T-helper 17 cell (primary cell): ENCODE data around the gene FOXD2. TPM values are rescaled to one million over a fixed set of nuclear protein-coding genes. Genes with fewer than 3 reads are reported as not detected.
A peak's percentile ranks its signal among the peaks of the same experiment; 100 is the strongest.

ENCODE experiments used
- ATAC-seq: fragments of 150-1000 bp; cut with Tn5 transposase; 2 replicates; pipeline ENCODE4 v1.10.0; 2021; ENCODE audit warnings: mild to moderate bottlenecking, moderate library complexity
- DNase-seq, 3 donors: peaks; one replicate each; pipeline versions ENCODE4 v3.0.0 to v3.0.0-alpha.2; 2020 to 2021
- H3K9me3 ChIP-seq: one replicate; pipeline ENCODE4 v1.7.0; 2013; ENCODE audit warnings: low read length, mild to moderate bottlenecking; ENCODE audit not compliant: control insufficient read depth, poor library complexity, severe bottlenecking
- H3K27ac Mint-ChIP-seq: one replicate; pipeline ENCODE4 v1.8.0; 2022; ENCODE audit warnings: mild to moderate bottlenecking, moderate library complexity, mixed read lengths
- H3K27me3 Mint-ChIP-seq: one replicate; pipeline ENCODE4 v1.8.0; 2022; ENCODE audit warnings: mixed read lengths
- H3K36me3 Mint-ChIP-seq: one replicate; pipeline ENCODE4 v1.8.0; 2022; ENCODE audit warnings: low read depth, mixed read lengths
- H3K4me1 Mint-ChIP-seq: one replicate; pipeline ENCODE4 v1.8.0; 2022; ENCODE audit warnings: mild to moderate bottlenecking, mixed read lengths
- H3K4me3 Mint-ChIP-seq: one replicate; pipeline ENCODE4 v1.8.0; 2022; ENCODE audit warnings: mild to moderate bottlenecking, moderate library complexity, mixed read lengths
- total RNA-seq, 4 donors: library from RNA in 2 of 4; stranded (reverse) in 2 of 4; gene quantifications; one replicate each; pipeline ENCODE4 v1.2.3 and lab custom pipeline; 2022 to 2026

FOXD2 gene
- total RNA-seq, 2 donors from 2014 or later: 0.37 to 0.44 TPM

GRCh38 chr1:47439017-47439818, 1.4 kb downstream of the FOXD2 start:
- H3K4me1 Mint-ChIP-seq: peaks cover 22% of the 10 kb centered on the region
- DNase-seq: no peak
- H3K9me3 ChIP-seq: no peaks in the 10 kb centered on the region
- peak overlapping the region; percentile 84 for H3K4me3 Mint-ChIP-seq
- H3K27ac Mint-ChIP-seq: no peak overlapping the region
- H3K27me3 Mint-ChIP-seq: no peaks in the 10 kb centered on the region
- no peaks in the 10 kb centered on the region for H3K36me3 Mint-ChIP-seq
- no peak for ATAC-seq

- DNase-seq (no peak), ATAC-seq (no peak)
- Mint-ChIP-seq H3K36me3 (no peaks in the 10 kb centered on the region), H3K27ac (no peak overlapping the region), H3K4me1 (peaks cover 21% of the 10 kb centered on the region), H3K27me3 (no peaks in the 10 kb centered on the region), H3K4me3 (peak overlapping the region; percentile 39)
- H3K9me3 ChIP-seq: no peaks in the 10 kb centered on the region
These were observed 2.2 kb downstream of the FOXD2 start for GRCh38 chr1:47439819-47440598.

- DNase-seq: no peak
- H3K9me3 ChIP-seq: no peaks in the 10 kb centered on the region
- H3K4me1 Mint-ChIP-seq: peaks cover 21% of the 10 kb centered on the region
- H3K4me3 Mint-ChIP-seq: no peak overlapping the region
- H3K27me3 Mint-ChIP-seq: no peaks in the 10 kb centered on the region
- H3K27ac Mint-ChIP-seq: no peak overlapping the region
- no peak for ATAC-seq
- peaks cover 3% of the 10 kb centered on the region for H3K36me3 Mint-ChIP-seq
These were observed 2.8 kb downstream of the FOXD2 start for GRCh38 chr1:47440599-47441081.

GRCh38 chr1:47441450-47442106, 3.7 kb downstream of the FOXD2 start:
- no peaks in the 10 kb centered on the region for H3K9me3 ChIP-seq
- peaks cover 17% of the 10 kb centered on the region for H3K4me1 Mint-ChIP-seq
- no peak for ATAC-seq
- no peak overlapping the region for H3K4me3 Mint-ChIP-seq
- peaks cover 4% of the 10 kb centered on the region for H3K36me3 Mint-ChIP-seq
- no peak overlapping the region for H3K27ac Mint-ChIP-seq
- no peaks in the 10 kb centered on the region for H3K27me3 Mint-ChIP-seq
- DNase-seq: no peak

- H3K4me3 Mint-ChIP-seq: no peak overlapping the region
- H3K27me3 Mint-ChIP-seq: no peaks in the 10 kb centered on the region
- no peaks in the 10 kb centered on the region for H3K9me3 ChIP-seq
- peaks cover 16% of the 10 kb centered on the region for H3K4me1 Mint-ChIP-seq
- no peak for ATAC-seq
- H3K27ac Mint-ChIP-seq: no peak overlapping the region
- no peak for DNase-seq
- peaks cover 6% of the 10 kb centered on the region for H3K36me3 Mint-ChIP-seq
These were observed 4.4 kb downstream of the FOXD2 start for GRCh38 chr1:47442202-47442601.

GRCh38 chr1:47442842-47443529, 5.1 kb downstream of the FOXD2 start:
- H3K27me3 Mint-ChIP-seq: no peaks in the 10 kb centered on the region
- H3K27ac Mint-ChIP-seq: no peak overlapping the region
- no peak for DNase-seq
- H3K4me1 Mint-ChIP-seq: peaks cover 17% of the 10 kb centered on the region
- no peaks in the 10 kb centered on the region for H3K9me3 ChIP-seq
- H3K36me3 Mint-ChIP-seq: peaks cover 6% of the 10 kb centered on the region
- peak overlapping the region; percentile 21 for H3K4me3 Mint-ChIP-seq
- ATAC-seq: no peak

- DNase-seq: no peak
- no peak for ATAC-seq
These were observed 5.9 kb downstream of the FOXD2 start for GRCh38 chr1:47443530-47444296.

GRCh38 chr1:47444297-47444561, 6.4 kb downstream of the FOXD2 start:
- Mint-ChIP-seq H3K4me3 (peak overlapping the region; percentile 78), H3K36me3 (peaks cover 9% of the 10 kb centered on the region), H3K27ac (no peak overlapping the region), H3K4me1 (peaks cover 19% of the 10 kb centered on the region), H3K27me3 (no peaks in the 10 kb centered on the region)
- H3K9me3 ChIP-seq: no peaks in the 10 kb centered on the region
- ATAC-seq: no peak
- DNase-seq: no peak

More at GRCh38 chr1:47443530-47444296, 5.9 kb downstream of the FOXD2 start:
- Mint-ChIP-seq H3K4me1 (peaks cover 19% of the 10 kb centered on the region), H3K36me3 (peaks cover 9% of the 10 kb centered on the region), H3K27me3 (no peaks in the 10 kb centered on the region), H3K27ac (no peak overlapping the region), H3K4me3 (peak overlapping the region; percentile 78)
- no peaks in the 10 kb centered on the region for H3K9me3 ChIP-seq

- no peaks in the 10 kb centered on the region for H3K27me3 Mint-ChIP-seq
- DNase-seq (no peak), ATAC-seq (peak; percentile 48)
- H3K27ac Mint-ChIP-seq: no peak overlapping the region
- peaks cover 9% of the 10 kb centered on the region for H3K36me3 Mint-ChIP-seq
- H3K4me3 Mint-ChIP-seq: peak overlapping the region; percentile 78
- peaks cover 19% of the 10 kb centered on the region for H3K4me1 Mint-ChIP-seq
- no peaks in the 10 kb centered on the region for H3K9me3 ChIP-seq
These were observed 7.0 kb downstream of the FOXD2 start for GRCh38 chr1:47444562-47445465.

GRCh38 chr1:47445823-47446550, 8.1 kb downstream of the FOXD2 start:
- H3K9me3 ChIP-seq: no peaks in the 10 kb centered on the region
- DNase-seq (no peak), ATAC-seq (no peak)
- Mint-ChIP-seq H3K27me3 (no peaks in the 10 kb centered on the region), H3K4me1 (peaks cover 19% of the 10 kb centered on the region), H3K36me3 (peaks cover 9% of the 10 kb centered on the region), H3K4me3 (peak overlapping the region; percentile 33), H3K27ac (no peak overlapping the region)

GRCh38 chr1:47448462-47449222, 10.8 kb downstream of the FOXD2 start:
- DNase-seq (no peak), ATAC-seq (no peak)
- peaks cover 7% of the 10 kb centered on the region for H3K27me3 Mint-ChIP-seq
- no peak overlapping the region for H3K27ac Mint-ChIP-seq
- H3K4me3 Mint-ChIP-seq: no peak overlapping the region
- H3K36me3 Mint-ChIP-seq: peaks cover 9% of the 10 kb centered on the region
- H3K9me3 ChIP-seq: no peaks in the 10 kb centered on the region
- peaks cover 19% of the 10 kb centered on the region for H3K4me1 Mint-ChIP-seq
